A549 (cell line): ENCODE results near the gene IGFBP5.

Experiments used
- MYC ChIP-seq: IDR thresholded peaks from 2 replicates; pipeline ENCODE4 v1.6.1; 2012; ENCODE audit warnings: mild to moderate bottlenecking, inconsistent platforms, low read length, improper control_type of control experiment, borderline replicate concordance
- POLR2A ChIP-seq: IDR thresholded peaks from 2 replicates; pipeline ENCODE4 v1.6.1; 2012; ENCODE audit warnings: mild to moderate bottlenecking, low read length
- TF ChIP-seq, protein P1 (sequence below): fragments of >200 bp; sonication (Bioruptor Twin); formaldehyde crosslinking; IDR thresholded peaks from 3 replicates; pipeline ENCODE4 v1.5.1; 2016

DNA sequence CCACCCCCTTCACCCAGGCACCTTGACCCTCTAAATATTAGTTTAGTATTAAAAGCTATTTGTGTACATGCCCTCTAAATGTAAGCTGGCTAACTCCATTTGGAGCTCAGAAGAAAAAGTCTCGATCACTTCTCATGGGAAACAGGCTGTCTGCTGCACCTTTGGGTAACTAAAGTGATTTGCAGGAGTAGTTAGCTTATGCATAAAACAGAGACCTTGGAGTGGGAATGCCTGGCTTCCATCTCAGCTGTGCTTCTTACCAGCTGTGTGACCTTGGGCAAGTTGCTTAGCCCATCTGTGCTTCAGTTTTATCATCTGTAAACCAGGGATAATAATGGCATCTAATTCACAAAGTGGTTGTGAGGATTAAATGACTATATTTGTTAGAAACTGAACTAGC, 32.2 kb downstream of the IGFBP5 start:
- no peak for TF ChIP-seq POLR2A
- TF ChIP-seq, protein P1, sequence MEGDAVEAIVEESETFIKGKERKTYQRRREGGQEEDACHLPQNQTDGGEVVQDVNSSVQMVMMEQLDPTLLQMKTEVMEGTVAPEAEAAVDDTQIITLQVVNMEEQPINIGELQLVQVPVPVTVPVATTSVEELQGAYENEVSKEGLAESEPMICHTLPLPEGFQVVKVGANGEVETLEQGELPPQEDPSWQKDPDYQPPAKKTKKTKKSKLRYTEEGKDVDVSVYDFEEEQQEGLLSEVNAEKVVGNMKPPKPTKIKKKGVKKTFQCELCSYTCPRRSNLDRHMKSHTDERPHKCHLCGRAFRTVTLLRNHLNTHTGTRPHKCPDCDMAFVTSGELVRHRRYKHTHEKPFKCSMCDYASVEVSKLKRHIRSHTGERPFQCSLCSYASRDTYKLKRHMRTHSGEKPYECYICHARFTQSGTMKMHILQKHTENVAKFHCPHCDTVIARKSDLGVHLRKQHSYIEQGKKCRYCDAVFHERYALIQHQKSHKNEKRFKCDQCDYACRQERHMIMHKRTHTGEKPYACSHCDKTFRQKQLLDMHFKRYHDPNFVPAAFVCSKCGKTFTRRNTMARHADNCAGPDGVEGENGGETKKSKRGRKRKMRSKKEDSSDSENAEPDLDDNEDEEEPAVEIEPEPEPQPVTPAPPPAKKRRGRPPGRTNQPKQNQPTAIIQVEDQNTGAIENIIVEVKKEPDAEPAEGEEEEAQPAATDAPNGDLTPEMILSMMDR: no peak
- no peak for TF ChIP-seq MYC
